CD4-positive, alpha-beta T cell treated with Interleukin-6 at 100 ng/mL for 8 hours (primary cell): Measurements from ENCODE around the gene CDH4.
"Not testable (repeated sequence)": the region's sequence is repeated elsewhere in the genome, so short reads cannot be mapped to it uniquely, and the experiment has no call there.

Experiments
- DNase-seq: peaks from one replicate; pipeline ENCODE4 v3.0.0-alpha.2; 2020; ENCODE audit warnings: mixed read lengths, low spot score

Gene CDH4

GRCh38 chr20:61439251-61439650 is 187.2 kb downstream of the CDH4 start:
- DNase-seq, result no peak

GRCh38 chr20:61440548-61441055 is 188.5 kb downstream of the CDH4 start:
- DNase-seq, result no peak

- no peak for DNase-seq
Observed at GRCh38 chr20:61441537-61441936, 189.5 kb downstream of the CDH4 start.

GRCh38 chr20:61442075-61442670 is 190.1 kb downstream of the CDH4 start:
- no peak for DNase-seq

GRCh38 chr20:61442718-61443117 is 190.7 kb downstream of the CDH4 start:
- DNase-seq, result no peak

- no peak for DNase-seq
Observed at GRCh38 chr20:61443443-61444126, 191.5 kb downstream of the CDH4 start.

- no peak for DNase-seq
Observed at GRCh38 chr20:61444637-61445036, 192.6 kb downstream of the CDH4 start.

GRCh38 chr20:61445138-61445537 is 193.1 kb downstream of the CDH4 start:
- DNase-seq, result no peak

- no peak for DNase-seq
Observed at GRCh38 chr20:61445741-61446140, 193.7 kb downstream of the CDH4 start.

GRCh38 chr20:61447952-61448351 is 195.9 kb downstream of the CDH4 start:
- DNase-seq, result no peak

- no peak for DNase-seq
Observed at GRCh38 chr20:61448386-61448785, 196.3 kb downstream of the CDH4 start.

GRCh38 chr20:61449057-61449609 is 197.1 kb downstream of the CDH4 start:
- no peak for DNase-seq

GRCh38 chr20:61449916-61450315 is 197.9 kb downstream of the CDH4 start:
- no peak for DNase-seq

- DNase-seq, result no peak
Observed at GRCh38 chr20:61450549-61450948, 198.5 kb downstream of the CDH4 start.

- no peak for DNase-seq
Observed at GRCh38 chr20:61451009-61451408, 198.9 kb downstream of the CDH4 start.

GRCh38 chr20:61451953-61452352 is 199.9 kb downstream of the CDH4 start:
- DNase-seq, result no peak

- DNase-seq, result no peak
Observed at GRCh38 chr20:61453219-61453618, 201.2 kb downstream of the CDH4 start.

GRCh38 chr20:61453623-61454022 is 201.6 kb downstream of the CDH4 start:
- not testable (repeated sequence) for DNase-seq

- DNase-seq, result no peak
Observed at GRCh38 chr20:61454053-61454452, 202.0 kb downstream of the CDH4 start.

GRCh38 chr20:61455508-61456215 is 203.6 kb downstream of the CDH4 start:
- no peak for DNase-seq

- DNase-seq, result no peak
Observed at GRCh38 chr20:61457725-61458124, 205.7 kb downstream of the CDH4 start.

GRCh38 chr20:61458146-61458746 is 206.2 kb downstream of the CDH4 start:
- DNase-seq, result no peak
